ENCODE results near the gene MCF2L2. TPM values are rescaled to one million over a fixed set of nuclear protein-coding genes. Genes with fewer than 3 reads are reported as not detected.

Gene MCF2L2
- polyA plus RNA-seq, 1 experiment: not detected

- Histone ChIP-seq H3K9me3 (ENCODE audit: control insufficient read depth, insufficient read depth, low read length) (no peaks in the 10 kb centered on the region), H3K27me3 (ENCODE audit: control insufficient read depth, insufficient read depth, low read length) (peaks cover 18% of the 10 kb centered on the region), H3K4me3 (ENCODE audit: low read depth, low read length) (no peak overlapping the region), H3K27ac (ENCODE audit: low read depth, low read length) (no peak overlapping the region)
- no peak for TF ChIP-seq CTCF (IDR thresholded peaks at IDR 0.05; ENCODE audit: low read depth, low read length)
- POLR2A ChIA-PET: no interaction called here
- no peak for DNase-seq (ENCODE audit: low read depth, low spot score)
- CTCF ChIA-PET: interaction anchor here (0.6 to 0.7 kb wide), 3 partner anchors 27 to 215 kb away, joined by 3 read pairs; no protein-coding TSS in a partner anchor
Observed at GRCh38 chr3:183357564-183358079, 70.8 kb downstream of the MCF2L2 start.

GRCh38 chr3:183356920-183357319 is 71.5 kb downstream of the MCF2L2 start:
- no peak overlapping the region for H3K27ac ChIP-seq (ENCODE audit: low read depth, low read length)
- no peak for DNase-seq (ENCODE audit: low read depth, low spot score)
- TF ChIP-seq CTCF (IDR thresholded peaks at IDR 0.05; ENCODE audit: low read depth, low read length): no peak
- no peaks in the 10 kb centered on the region for H3K9me3 ChIP-seq (ENCODE audit: control insufficient read depth, insufficient read depth, low read length)
- no peak overlapping the region for H3K4me3 ChIP-seq (ENCODE audit: low read depth, low read length)
- H3K27me3 ChIP-seq (ENCODE audit: control insufficient read depth, insufficient read depth, low read length): peaks cover 18% of the 10 kb centered on the region
- ChIA-PET CTCF (interaction anchor here (0.6 to 0.9 kb wide), 2 partner anchors 27 to 172 kb away, joined by 3 read pairs; no protein-coding TSS in a partner anchor), POLR2A (no interaction called here)

DNA sequence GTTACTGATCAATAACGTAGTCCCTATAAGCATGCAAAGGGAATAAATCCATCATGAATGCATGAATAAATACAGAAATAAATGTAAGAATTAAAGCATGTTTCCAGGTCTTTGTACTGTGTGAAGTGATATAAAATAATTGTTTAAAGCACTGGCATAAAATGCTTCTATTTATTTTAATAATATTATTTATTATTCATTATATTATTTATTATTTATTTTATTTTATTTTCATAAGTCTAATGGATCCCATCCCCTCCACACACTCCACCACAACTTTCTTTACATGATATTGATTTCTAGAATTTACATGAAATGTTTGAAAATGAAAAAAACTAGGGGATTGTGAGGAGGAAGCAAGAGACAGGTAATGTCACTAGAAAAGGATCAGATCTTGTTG is 73.5 kb downstream of the MCF2L2 start:
- TF ChIP-seq CTCF (IDR thresholded peaks at IDR 0.05; ENCODE audit: low read depth, low read length): no peak
- ChIA-PET POLR2A (no interaction called here), CTCF (no interaction called here)
- Histone ChIP-seq H3K4me3 (ENCODE audit: low read depth, low read length) (no peak overlapping the region), H3K27ac (ENCODE audit: low read depth, low read length) (no peak overlapping the region), H3K9me3 (ENCODE audit: control insufficient read depth, insufficient read depth, low read length) (no peaks in the 10 kb centered on the region), H3K27me3 (ENCODE audit: control insufficient read depth, insufficient read depth, low read length) (peaks cover 15% of the 10 kb centered on the region)
- no peak for DNase-seq (ENCODE audit: low read depth, low spot score)

DNA sequence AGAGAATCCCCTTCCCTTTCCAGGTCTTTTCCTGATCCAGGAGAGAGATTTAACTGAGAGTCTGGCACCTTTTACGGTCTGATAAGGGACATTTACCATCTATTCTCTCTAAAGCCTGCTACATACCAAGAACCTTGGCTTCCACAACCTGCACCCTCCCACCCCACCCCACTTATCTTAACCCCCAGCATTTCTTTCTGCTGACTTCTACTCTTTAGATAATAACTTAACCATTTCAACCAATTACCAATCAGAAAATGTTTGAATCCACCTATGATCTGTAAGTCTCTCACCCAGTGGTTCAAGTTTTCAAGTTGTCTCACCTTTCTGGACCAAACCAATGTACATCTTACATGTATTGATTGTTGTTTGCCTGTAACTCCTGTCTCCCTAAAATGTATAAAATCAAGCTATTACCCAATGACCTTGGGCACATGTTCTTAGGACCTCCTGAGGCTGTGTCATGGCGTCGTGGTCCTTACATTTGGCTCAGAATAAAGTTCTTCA is 74.0 kb downstream of the MCF2L2 start:
- no peaks in the 10 kb centered on the region for H3K9me3 ChIP-seq (ENCODE audit: control insufficient read depth, insufficient read depth, low read length)
- H3K4me3 ChIP-seq (ENCODE audit: low read depth, low read length): no peak overlapping the region
- POLR2A ChIA-PET: no interaction called here
- H3K27me3 ChIP-seq (ENCODE audit: control insufficient read depth, insufficient read depth, low read length): peaks cover 15% of the 10 kb centered on the region
- DNase-seq (ENCODE audit: low read depth, low spot score): no peak
- CTCF ChIA-PET: no interaction called here
- H3K27ac ChIP-seq (ENCODE audit: low read depth, low read length): no peak overlapping the region
- TF ChIP-seq CTCF (IDR thresholded peaks at IDR 0.05; ENCODE audit: low read depth, low read length): no peak

GRCh38 chr3:183353421-183353820 is 75.0 kb downstream of the MCF2L2 start:
- no peaks in the 10 kb centered on the region for H3K9me3 ChIP-seq (ENCODE audit: control insufficient read depth, insufficient read depth, low read length)
- POLR2A ChIA-PET: no interaction called here
- H3K4me3 ChIP-seq (ENCODE audit: low read depth, low read length): no peak overlapping the region
- DNase-seq (ENCODE audit: low read depth, low spot score): no peak
- CTCF ChIA-PET: no interaction called here
- peaks cover 14% of the 10 kb centered on the region for H3K27me3 ChIP-seq (ENCODE audit: control insufficient read depth, insufficient read depth, low read length)
- H3K27ac ChIP-seq (ENCODE audit: low read depth, low read length): no peak overlapping the region
- TF ChIP-seq CTCF (IDR thresholded peaks at IDR 0.05; ENCODE audit: low read depth, low read length): no peak

Measured in AG04450 (cell line).